GM18867 (cell line): ENCODE results near the gene MARCHF9.
A peak's percentile ranks its signal among the peaks of the same experiment; 100 is the strongest.
"Not testable (repeated sequence)": the region's sequence is repeated elsewhere in the genome, so short reads cannot be mapped to it uniquely, and the experiment has no call there.

Experiments used
- ATAC-seq: cut with Tn5 transposase; IDR thresholded peaks from one replicate; pipeline ENCODE4 v1.9.1; 2021; ENCODE audit warnings: mild to moderate bottlenecking, moderate library complexity; ENCODE audit not compliant: unreplicated experiment

The MARCHF9 gene, protein sequence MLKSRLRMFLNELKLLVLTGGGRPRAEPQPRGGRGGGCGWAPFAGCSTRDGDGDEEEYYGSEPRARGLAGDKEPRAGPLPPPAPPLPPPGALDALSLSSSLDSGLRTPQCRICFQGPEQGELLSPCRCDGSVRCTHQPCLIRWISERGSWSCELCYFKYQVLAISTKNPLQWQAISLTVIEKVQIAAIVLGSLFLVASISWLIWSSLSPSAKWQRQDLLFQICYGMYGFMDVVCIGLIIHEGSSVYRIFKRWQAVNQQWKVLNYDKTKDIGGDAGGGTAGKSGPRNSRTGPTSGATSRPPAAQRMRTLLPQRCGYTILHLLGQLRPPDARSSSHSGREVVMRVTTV

DNA sequence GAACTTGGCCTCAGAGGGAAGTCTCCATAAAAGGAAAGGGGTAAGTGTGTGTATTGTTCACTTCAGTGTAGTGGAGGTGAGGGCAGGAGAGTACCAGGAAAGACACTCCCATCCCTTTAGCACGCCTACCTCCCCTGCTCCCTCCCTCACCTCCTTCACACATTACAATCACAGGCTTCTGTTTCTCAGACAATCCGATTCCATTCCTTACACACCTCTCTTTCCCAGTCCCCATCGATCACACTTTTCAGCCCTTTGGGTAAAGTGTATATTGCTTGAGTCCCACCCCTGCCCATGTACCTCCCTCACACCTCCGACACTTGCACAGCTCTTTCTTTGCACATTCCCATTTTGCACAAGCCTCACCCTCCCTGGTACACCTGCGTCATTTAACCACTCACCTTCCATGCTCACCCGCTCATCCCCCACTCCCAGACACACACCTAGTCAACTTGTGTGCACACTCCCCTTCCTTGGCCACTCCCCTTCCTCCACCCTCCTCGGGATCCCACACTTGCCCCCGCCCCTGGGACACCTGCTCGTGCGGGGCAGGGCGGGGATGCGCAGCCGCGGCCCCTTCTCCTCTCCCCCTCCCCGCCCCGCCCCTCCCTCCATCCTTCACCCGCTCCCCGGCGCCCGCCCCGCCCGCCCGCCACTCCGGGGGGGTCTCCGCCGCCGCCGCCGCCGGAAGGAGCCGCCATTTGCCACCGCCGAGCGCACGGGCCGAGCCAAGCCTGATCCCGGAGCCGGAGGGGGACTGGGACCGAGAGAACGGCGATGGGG is at the start of gene MARCHF9:
TSS of gene MARCHF9 (plus strand) at position 693 of the 783 bp plus-strand sequence. CDS start 426 bp downstream, outside the sequence.
- peak; percentile 41 for ATAC-seq

DNA sequence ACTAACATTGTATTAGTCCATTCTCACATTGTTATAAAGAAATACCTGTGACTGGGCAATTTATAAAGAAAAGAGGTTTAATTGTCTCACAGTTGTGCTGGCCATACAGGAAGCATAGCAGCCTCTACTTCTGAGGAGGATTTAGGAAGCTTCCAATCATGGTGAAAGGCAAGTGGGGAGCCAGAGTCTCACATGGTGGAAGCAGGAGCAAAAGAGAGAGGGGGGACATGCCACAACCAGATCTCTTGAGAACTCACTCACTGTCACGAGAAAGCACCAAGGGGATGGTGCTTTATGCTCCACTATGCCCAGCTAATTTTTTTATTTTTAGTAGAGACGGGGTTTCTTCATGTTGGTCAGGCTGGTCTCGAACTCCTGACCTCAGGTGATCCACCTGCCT is 47.7 kb upstream of the MARCHF9 start:
- ATAC-seq: no peak

DNA sequence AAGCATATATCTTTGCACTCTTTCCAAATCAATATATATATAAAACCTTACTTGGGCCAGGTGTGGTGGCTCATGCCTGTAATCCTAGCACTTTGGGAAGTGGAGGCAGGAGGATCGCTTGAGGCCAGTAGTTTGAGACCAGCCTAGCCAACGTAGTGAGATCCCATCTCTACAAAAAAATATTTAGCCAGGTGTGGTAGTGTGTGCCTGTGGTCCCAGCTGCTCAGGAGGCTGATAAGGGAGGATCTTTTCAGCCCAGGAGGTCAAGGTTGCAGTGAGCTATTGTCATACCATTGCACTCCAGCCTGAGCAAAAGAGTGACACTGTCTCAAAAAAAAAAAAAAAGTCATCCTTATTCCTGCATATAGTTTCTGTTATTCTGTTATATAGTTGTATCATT is 46.6 kb upstream of the MARCHF9 start:
- no peak for ATAC-seq

DNA sequence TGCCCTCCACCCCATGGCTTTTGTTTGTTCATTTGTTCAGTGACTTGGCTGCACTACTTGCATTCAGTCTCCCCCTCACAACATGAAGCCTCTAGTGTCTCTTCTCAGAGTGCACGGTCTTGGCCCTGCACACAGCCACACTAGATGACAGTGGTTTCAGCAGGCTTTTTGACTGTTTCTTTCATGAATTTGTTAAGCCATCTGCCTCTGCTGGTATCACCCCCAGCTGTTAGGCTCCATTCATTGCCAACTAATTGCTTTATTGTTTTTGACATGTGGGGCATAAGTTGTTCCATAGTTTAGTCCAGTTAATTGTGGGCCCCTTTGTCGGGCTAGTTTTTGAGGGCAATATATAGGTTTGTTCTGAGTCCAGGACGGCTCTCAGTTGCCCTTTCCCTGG is 42.2 kb upstream of the MARCHF9 start:
- ATAC-seq: no peak

DNA sequence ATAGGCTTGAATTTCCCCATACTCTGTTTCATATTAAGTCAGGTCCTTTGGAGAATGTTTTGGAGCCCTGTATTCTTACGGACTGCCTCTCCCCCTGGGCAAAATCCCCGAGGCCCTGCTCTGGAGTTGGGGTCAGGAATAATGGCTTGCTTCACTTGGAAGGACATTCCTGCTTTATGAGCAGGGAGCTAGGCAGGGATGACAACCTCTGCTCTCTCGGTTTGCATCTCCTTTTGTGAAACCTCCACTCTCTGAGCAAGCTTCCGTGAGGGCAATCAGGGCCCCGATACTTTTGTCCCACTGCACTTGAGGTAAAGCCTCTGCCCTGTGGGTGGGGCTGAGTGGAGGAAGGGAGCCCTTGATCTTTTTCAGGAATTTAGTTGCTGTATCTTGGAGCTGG is 41.7 kb upstream of the MARCHF9 start:
- ATAC-seq: no peak

DNA sequence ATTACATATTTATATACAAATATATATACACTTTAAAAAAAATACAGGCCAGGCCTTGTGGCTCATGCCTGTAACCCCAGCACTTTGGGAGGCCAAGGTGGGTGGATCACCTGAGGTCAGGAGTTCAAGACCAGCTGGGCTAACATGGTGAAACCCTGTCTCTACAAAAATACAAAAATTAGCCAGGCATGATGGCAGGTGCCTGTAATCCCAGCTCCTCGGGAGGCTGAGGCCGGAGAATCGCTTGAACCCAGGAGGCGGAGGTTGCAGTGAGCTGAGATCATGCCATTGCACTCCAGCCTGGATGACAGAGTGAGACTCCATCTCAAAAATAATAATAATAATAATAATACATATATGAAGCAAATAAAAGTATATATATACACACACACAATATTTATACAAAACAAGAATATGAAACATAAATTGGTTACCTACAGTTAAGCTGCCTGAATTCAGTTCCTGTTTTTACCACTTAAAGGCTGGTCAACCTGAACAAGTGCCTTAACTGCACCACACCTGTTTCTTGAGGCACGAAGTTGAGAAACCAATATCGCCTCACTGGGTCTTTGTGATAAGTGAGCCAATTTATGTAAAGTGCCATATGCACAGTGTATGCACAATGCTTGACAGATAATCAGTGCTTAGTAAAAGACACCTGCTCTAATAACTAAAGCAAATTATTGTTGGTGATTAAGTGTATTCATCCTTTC is 39.7 kb upstream of the MARCHF9 start:
- not testable (repeated sequence) for ATAC-seq

DNA sequence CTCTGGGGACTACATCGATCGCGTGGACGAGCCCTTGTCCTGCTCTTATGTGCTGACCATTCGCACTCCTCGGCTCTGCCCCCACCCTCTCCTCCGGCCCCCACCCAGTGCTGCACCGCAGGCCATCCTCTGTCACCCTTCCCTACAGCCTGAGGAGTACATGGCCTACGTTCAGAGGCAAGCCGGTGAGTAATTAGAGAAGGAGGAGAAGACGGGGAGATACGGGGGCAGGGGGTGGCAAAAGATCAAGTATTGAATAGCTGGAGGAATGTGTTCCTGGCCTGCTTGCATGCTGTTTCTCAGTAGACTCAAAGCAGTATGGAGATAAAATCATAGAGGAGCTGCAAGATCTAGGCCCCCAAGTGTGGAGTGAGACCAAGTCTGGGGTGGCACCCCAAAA is 39.1 kb upstream of the MARCHF9 start:
- no peak for ATAC-seq

DNA sequence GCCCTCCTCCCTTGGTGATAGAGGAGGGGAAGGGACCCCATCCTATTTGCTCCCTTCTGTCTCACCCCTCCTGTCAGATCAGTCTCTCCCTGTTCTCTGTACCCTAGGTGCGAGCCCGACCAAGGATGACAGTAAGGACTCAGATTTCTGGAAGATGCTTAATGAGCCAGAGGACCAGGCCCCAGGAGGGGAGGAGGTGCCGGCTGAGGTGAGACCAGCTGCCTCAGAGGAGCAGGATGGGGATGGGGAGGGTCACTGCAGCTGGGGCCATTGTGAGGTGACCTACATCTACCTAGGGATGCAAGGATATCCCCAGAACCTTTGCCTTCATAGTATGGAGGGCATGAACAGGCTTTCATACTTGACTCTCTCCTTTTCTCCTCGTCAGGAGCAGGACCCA is 38.6 kb upstream of the MARCHF9 start:
- no peak for ATAC-seq

DNA sequence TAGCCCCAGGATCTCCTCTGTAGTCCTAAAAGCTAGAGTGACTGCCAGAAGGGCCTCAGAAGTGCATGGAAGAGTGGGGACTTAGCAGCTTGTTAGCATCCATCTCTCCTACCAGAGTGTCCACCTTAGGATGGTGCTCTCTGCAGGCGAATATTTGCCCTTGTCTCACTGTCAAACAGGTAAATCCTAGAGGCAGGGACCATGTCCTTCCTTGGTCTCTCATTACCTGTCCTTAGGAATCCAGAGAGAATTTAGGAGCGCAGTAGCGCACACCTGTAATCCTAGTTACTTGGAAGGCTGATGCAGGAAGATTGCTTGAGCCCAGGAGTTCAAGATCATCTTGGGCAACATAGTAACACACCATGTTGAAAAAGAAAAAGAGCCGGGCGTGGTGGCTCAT is 37.8 kb upstream of the MARCHF9 start:
- no peak for ATAC-seq

DNA sequence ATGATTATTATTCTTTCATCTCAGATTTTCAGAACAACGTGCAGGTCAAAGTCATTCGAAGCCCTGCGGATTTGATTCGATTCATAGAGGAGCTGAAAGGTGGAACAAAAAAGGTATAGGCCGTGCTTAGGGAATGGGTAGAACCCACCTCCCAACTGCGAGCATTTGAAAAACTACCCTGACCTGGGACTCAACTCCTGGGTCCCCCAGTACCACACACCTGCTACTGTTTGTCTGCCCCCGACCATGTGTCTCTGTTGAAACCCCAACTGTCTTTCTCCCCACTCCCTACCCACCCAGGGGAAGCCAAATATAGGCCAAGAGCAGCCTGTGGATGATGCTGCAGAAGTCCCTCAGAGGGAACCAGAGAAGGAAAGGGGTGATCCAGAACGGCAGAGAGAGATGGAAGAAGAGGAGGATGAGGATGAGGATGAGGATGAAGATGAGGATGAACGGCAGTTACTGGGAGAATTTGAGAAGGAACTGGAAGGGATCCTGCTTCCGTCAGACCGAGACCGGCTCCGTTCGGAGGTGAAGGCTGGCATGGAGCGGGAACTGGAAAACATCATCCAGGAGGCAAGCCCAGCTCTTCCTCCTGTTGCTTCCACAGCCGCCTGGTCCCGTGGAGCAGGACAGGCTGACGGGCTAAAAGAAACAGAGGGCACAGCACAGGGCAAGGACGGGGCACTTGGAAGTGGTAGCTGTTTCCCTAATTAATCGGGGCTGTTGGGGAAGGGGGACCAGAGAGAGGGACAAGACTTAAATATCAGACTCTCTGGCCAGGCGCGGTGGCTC is 36.9 kb upstream of the MARCHF9 start:
- ATAC-seq: no peak

DNA sequence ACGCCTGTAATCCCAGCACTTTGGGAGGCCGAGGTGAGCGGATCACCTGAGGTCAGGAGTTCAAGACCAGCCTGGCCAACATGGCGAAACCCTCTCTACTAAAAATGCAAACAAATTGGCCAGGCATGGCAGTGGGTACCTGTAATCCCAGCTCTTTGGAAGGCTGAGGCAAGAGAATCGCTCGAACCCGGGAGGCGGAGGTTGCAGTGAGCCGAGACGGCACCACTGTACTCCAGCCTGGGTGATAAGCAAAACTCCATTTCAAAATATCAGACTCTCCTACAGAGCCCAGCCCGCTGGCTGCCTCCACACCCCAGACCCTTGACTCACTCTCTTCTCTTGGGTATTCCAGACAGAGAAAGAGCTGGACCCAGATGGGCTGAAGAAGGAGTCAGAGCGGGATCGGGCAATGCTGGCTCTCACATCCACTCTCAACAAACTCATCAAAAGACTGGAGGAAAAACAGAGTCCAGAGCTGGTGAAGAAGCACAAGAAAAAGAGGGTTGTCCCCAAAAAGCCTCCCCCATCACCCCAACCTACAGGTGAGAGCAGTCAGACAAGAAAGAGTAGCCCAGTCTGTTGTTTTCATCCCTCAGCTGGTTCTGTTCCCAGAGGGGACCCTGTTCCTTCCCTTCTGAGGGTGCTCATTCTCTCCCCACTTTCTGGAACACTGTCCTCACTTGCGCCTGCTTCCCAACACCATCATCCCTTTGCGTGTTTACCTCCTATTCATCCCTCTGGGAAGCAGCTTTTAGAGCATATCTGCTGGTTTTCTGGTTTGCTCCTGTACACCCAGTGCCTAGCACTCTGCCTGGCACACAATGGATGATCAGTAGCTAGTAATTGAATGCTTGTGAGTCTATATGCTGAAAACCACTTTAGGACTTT is 36.0 kb upstream of the MARCHF9 start:
- ATAC-seq: no peak

DNA sequence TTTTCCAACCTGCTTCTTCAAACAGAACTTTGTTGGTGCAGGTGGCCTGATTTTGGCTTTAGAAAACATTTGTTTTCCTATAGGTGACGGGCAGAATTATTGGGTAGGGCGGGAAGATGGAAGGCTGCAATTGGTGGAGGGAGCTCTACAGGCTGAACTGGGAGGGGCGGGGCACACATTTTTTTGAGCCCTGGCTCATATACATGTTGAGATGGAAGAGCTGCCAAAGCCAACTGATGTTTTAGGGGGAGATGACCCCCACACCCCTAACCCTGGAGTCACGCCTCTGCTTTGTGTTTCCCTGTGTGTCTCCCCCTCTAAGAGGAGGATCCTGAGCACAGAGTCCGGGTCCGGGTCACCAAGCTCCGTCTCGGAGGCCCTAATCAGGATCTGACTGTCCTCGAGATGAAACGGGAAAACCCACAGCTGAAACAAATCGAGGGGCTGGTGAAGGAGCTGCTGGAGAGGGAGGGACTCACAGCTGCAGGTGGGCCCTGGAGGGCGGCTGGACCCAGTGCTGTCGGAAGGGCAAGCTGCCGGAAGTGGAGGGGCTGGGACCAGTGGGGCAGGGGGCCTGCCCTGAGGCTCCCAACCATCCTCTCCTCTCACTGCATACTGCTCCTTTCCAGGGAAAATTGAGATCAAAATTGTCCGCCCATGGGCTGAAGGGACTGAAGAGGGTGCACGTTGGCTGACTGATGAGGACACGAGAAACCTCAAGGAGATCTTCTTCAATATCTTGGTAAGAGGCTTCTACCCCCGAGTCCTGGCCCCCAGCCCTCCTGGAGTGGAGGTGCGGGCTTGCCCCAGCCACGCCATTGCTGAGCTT is 34.9 kb upstream of the MARCHF9 start:
- no peak for ATAC-seq

DNA sequence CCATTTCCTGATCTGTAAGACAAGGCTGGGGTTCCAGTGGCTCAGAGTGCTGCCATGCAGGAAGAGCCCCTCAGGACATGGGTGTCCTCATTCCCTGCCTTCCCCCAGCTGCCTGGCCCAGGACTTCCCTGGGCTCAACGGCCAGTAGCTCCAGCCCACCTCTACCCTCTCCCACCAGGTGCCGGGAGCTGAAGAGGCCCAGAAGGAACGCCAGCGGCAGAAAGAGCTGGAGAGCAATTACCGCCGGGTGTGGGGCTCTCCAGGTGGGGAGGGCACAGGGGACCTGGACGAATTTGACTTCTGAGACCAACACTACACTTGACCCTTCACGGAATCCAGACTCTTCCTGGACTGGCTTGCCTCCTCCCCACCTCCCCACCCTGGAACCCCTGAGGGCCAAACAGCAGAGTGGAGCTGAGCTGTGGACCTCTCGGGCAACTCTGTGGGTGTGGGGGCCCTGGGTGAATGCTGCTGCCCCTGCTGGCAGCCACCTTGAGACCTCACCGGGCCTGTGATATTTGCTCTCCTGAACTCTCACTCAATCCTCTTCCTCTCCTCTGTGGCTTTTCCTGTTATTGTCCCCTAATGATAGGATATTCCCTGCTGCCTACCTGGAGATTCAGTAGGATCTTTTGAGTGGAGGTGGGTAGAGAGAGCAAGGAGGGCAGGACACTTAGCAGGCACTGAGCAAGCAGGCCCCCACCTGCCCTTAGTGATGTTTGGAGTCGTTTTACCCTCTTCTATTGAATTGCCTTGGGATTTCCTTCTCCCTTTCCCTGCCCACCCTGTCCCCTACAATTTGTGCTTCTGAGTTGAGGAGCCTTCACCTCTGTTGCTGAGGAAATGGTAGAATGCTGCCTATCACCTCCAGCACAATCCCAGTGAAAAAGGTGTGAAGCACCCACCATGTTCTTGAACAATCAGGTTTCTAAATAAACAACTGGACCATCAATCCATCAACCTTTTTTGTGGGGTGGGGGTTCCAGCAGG is 34.0 kb upstream of the MARCHF9 start:
- no peak for ATAC-seq

DNA sequence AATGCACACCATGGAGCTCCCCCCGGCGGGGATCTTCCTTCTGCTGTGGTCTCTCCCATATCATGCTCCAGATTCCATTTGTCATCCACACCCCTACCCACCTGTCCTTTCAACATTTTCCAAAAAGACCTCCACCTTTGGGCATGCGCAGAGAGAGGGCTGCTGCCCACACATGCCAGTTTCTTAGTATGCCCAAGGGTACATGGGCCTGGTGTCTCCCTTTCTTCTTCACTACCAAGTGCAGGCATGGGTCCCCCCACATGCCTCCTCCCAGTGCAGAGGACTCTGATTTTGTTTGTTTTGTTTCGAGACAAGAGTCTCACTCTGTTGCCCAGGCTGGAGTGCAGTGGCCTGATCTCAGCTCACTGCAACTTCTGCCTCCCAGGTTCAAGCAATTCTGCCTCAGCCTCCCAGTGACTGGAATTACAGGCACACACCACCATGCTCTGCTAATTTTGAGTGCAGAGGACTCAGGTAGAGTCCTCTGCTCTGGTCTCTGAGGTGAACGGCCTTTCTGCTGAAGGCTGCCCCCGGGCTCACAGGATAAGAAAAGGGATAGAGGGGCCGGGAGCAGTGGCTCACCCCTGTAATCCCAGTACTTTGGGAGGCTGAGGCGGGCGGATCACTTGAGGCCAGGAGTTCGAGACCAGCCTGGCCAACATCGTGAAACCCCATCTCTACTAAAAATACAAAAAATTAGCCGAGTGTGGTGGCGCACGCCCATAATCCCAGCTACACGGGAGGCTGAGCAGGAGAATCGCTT is 32.9 kb upstream of the MARCHF9 start:
- ATAC-seq: not testable (repeated sequence)

DNA sequence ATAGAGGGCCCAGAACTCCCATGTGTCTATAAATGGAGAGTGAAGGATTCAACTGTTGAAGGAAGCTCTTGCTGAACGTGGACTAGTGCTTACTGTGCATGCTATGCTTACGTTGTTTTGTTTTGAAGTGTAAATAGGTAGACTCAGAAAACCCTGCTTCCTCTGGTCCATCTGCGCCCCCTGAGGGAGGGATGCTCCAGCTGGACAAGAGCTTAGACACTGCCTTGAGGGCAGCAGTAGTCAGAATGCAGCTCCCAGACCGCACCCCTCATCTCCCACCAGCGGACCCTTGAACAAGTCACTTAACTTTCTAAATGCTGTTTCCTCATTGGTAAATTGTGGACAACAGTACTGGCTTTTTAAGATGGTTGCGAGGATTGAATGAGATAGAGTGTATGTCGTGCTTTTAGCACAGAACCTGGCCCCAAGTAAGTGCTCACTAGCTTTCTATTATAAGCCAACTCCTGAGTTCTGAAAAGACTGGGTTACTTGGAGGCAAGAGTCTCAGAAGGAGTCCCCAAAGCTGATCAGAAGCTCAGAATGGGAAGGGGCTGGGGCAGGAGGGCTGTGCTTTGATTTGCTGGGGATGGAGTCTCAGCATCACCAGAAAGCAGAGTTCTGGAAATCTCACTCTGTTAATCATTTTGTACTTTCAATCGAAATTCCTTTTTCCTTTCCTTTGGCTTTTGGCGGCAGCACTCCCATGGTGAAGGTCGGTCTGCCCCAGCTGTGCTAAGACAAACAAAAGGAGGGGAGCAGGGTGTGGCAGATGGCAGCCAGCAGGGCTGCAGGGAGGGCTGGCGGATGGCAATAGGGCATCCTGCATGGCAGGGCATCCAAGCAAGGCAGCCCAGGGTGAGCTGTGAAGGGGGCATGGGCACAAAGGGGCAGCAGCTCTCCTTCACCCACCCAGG is 31.9 kb upstream of the MARCHF9 start:
- ATAC-seq: no peak

DNA sequence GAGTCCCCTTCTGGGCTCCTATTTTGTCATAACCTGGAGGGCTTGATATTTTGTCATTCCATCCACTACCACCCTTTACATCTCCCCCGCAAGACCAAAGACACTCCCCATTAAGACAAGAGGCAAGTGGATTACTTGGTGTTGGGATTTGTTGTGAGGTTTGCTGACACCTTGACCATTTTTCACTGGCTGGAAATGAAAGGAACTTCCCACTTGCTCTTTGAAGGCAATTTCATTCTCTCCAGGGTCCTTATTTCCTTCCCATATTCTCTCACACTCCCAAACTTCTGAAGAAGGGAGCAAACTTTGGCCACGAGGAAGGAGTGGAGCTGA is 31.3 kb upstream of the MARCHF9 start:
- no peak for ATAC-seq
